ENCODE results near the gene SH3RF3.

Gene SH3RF3

GRCh38 chr2:109348671-109349502, 219.9 kb downstream of the SH3RF3 start:
- Histone ChIP-seq H3K9me3 (ENCODE audit: control insufficient read depth, low read length) (no peaks in the 10 kb centered on the region), H3K36me3 (ENCODE audit: control insufficient read depth, insufficient read depth, low read length) (no peaks in the 10 kb centered on the region), H3K27ac (no peak overlapping the region), H3K27me3 (ENCODE audit: control insufficient read depth, insufficient read depth, low read length) (no peaks in the 10 kb centered on the region), H3K4me2 (ENCODE audit: low read length) (no peak overlapping the region), H3K9ac (no peak overlapping the region), H3K79me2 (no peaks in the 10 kb centered on the region), H3K4me3 (ENCODE audit: low read depth, low read length) (no peak overlapping the region), H3K4me1 (no peaks in the 10 kb centered on the region), H2AFZ (no peak overlapping the region)
- TF ChIP-seq CTCF (IDR thresholded peaks at IDR 0.05) = no peak

GRCh38 chr2:109349503-109350465, 220.8 kb downstream of the SH3RF3 start:
- no peak overlapping the region for H3K4me3 ChIP-seq (ENCODE audit: low read depth, low read length)
- no peaks in the 10 kb centered on the region for H3K79me2 ChIP-seq
- no peak overlapping the region for H3K9ac ChIP-seq
- no peak overlapping the region for H3K27ac ChIP-seq
- H3K27me3 ChIP-seq (ENCODE audit: control insufficient read depth, insufficient read depth, low read length) = no peaks in the 10 kb centered on the region
- H3K4me1 ChIP-seq = no peaks in the 10 kb centered on the region
- H2AFZ ChIP-seq = no peak overlapping the region
- no peaks in the 10 kb centered on the region for H3K36me3 ChIP-seq (ENCODE audit: control insufficient read depth, insufficient read depth, low read length)
- H3K9me3 ChIP-seq (ENCODE audit: control insufficient read depth, low read length) = no peaks in the 10 kb centered on the region
- no peak for TF ChIP-seq CTCF (IDR thresholded peaks at IDR 0.05)
- H3K4me2 ChIP-seq (ENCODE audit: low read length) = no peak overlapping the region

- H3K4me2 ChIP-seq (ENCODE audit: low read length) = no peak overlapping the region
These were observed 221.5 kb downstream of the SH3RF3 start for GRCh38 chr2:109350526-109350925.

GRCh38 chr2:109351164-109351756, 222.3 kb downstream of the SH3RF3 start:
- no peaks in the 10 kb centered on the region for H3K9me3 ChIP-seq (ENCODE audit: control insufficient read depth, low read length)
- H3K9ac ChIP-seq = no peak overlapping the region
- no peaks in the 10 kb centered on the region for H3K27me3 ChIP-seq (ENCODE audit: control insufficient read depth, insufficient read depth, low read length)
- TF ChIP-seq CTCF (IDR thresholded peaks at IDR 0.05) = no peak
- H3K4me2 ChIP-seq (ENCODE audit: low read length) = no peak overlapping the region
- H3K27ac ChIP-seq = no peak overlapping the region
- no peaks in the 10 kb centered on the region for H3K4me1 ChIP-seq
- H3K4me3 ChIP-seq (ENCODE audit: low read depth, low read length) = no peak overlapping the region
- no peaks in the 10 kb centered on the region for H3K36me3 ChIP-seq (ENCODE audit: control insufficient read depth, insufficient read depth, low read length)
- H3K79me2 ChIP-seq = no peaks in the 10 kb centered on the region
- H2AFZ ChIP-seq = no peak overlapping the region

More at GRCh38 chr2:109350526-109350925, 221.5 kb downstream of the SH3RF3 start:
- Histone ChIP-seq H3K4me3 (ENCODE audit: low read depth, low read length) (no peak overlapping the region), H2AFZ (no peak overlapping the region), H3K9me3 (ENCODE audit: control insufficient read depth, low read length) (no peaks in the 10 kb centered on the region), H3K4me1 (no peaks in the 10 kb centered on the region), H3K9ac (no peak overlapping the region), H3K27me3 (ENCODE audit: control insufficient read depth, insufficient read depth, low read length) (no peaks in the 10 kb centered on the region), H3K36me3 (ENCODE audit: control insufficient read depth, insufficient read depth, low read length) (no peaks in the 10 kb centered on the region), H3K79me2 (no peaks in the 10 kb centered on the region), H3K27ac (no peak overlapping the region)
- TF ChIP-seq CTCF (IDR thresholded peaks at IDR 0.05) = no peak
